GM12801 (cell line): ENCODE measurements around the gene MIPOL1.

Source experiments
- CTCF ChIP-seq: IDR thresholded peaks from one replicate; pipeline ENCODE4 v1.5.1; 2011; ENCODE audit warnings: control low read depth; ENCODE audit not compliant: insufficient read length; ENCODE audit errors: extremely low read depth

MIPOL1 gene

DNA sequence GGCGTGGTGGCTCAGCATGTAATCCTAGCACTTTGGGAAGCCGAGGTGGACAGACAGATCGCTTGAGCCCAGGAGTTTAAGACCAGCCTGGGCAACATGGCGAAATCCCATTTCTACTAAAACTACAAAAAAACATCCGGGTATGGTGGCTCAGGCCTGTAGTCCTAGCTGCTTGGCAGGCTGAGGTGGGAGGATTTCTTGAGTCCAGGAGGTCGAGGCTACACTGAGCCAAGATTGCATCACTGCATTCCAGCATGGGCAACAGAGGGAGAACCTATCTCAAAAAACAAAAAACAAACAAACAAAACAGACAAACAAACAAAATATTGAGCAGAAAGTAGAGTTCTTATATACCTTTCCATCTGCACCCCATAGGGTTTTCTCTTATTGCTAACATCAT is 16.3 kb upstream of the MIPOL1 start:
- TF ChIP-seq CTCF = no peak

GRCh38 chr14:37185670-37186069 is 12.1 kb upstream of the MIPOL1 start:
- no peak for TF ChIP-seq CTCF

GRCh38 chr14:37186865-37187264 is 10.9 kb upstream of the MIPOL1 start:
- TF ChIP-seq CTCF = no peak

DNA sequence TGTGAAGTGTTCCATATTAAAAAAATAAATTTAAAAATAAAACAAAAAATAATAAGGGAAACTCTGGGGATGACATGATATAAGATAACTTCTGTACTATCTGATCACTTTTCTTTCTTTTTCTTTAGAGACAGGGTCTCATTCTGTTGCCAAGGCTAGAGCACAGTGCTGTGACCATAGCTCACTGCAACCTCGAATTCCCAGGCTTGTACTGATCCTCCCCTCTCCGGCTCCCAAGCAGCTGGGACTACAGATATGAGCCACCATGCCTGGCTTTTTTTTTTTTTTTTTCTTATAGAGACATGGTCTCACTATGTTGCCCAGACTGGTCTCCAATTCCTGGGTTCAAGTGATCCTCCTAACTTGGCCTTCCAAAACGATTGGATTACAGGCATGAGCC is 10.4 kb upstream of the MIPOL1 start:
- no peak for TF ChIP-seq CTCF

DNA sequence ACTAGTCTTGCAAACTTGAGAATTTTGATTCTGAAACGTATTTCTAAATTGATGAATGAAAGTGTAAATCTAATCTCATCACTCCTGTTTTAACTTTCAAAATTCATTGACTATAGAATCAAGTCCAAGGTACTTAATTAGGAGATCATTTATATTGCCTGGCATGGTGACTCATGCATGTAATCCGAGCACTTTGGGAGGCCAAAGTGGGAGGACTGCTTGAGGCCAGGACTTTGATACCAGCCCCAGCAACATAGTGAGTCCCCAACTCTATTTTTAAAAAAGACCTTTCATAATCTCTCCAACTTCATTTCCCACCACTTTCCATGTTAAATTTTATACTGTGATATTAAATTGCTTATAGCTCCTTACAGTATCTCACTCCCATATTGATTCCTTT is 3.0 kb upstream of the MIPOL1 start:
- TF ChIP-seq CTCF = no peak

DNA sequence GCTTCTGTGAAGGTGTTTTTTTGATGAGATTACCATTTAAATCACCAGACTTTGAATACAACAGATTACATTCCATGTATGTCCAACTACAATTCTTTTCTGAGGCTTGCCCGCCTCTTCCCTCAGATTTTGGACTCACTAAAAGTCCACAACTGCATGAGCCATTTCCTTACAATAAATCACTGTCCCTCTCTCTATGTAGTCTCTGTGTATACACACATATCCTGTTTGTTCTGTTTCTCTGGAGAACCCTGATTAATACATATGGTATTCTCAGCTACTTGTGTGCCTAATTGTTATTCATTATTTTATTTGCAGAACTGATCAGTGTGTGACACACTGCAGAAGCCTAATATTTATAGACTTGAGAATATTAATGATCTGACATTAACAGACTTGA is 2.4 kb upstream of the MIPOL1 start:
- no peak for TF ChIP-seq CTCF

DNA sequence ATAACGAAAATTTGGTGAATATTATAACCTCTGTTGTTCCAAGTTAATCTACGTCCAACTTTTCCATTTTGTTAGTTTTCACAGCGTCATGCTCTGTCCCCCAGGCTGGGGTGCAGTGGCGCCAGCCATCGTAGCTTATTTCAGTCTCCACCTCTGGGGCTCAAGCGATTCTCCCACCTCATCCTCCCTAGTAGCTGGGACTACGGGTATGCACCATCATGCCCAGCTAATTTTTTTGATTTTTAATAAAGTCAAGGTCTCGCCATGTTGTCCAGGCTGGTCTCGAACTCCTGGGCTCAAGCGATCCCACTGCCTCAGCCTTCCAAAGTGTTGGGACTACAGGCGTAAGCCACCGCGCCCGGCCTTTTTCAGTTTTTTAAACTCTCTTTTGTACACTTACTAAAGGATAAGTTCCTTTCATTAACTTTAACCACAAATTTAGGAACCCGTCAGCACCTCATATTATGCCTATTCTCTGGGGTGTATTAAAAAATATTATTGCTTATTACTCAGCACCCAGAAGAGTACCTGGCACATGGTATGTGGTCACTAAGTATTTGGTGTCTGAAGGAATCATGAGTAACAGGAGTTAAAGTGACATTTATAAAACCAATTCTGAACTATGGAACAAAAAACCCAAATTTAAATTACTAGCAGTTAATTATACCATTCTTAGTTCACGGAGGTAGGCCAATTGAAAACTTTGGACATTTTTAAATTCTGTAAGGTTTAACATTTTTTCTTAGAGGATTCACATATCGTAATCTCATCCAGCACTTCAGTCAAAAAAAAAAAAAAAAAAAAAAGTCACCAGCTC is 925 bp upstream of the MIPOL1 start:
- TF ChIP-seq CTCF = no peak

- no peak for TF ChIP-seq CTCF
Observed at GRCh38 chr14:37198273-37198598, 499 bp downstream of the MIPOL1 start.
